SU-DHL-6 (cell line): Measurements from ENCODE around the gene MRPS2.

Source experiments
- CTCF ChIP-seq: fragments of 200-600 bp; sonication (generic); IDR thresholded peaks from one replicate; pipeline ENCODE4 v1.5.1; 2017; ENCODE audit warnings: antibody characterized with exemption, mild to moderate bottlenecking, low read length, moderate library complexity; ENCODE audit not compliant: insufficient read depth, poor library complexity, severe bottlenecking
- EZH2phosphoT487 ChIP-seq: fragments of 200-600 bp; sonication (generic), shearing (Covaris generic); conservative IDR thresholded peaks from 2 replicates; pipeline ENCODE4 v1.6.1; 2018; ENCODE audit warnings: mild to moderate bottlenecking, antibody characterized with exemption, low read length, moderate library complexity, mixed read lengths

GRCh38 chr9:135486267-135487065 is 14.0 kb upstream of the MRPS2 start:
- no peak for TF ChIP-seq CTCF
- TF ChIP-seq EZH2phosphoT487, result no peak
